GM21619 (cell line): ENCODE data around the gene MICAL2.

Experiments used
- ATAC-seq: cut with Tn5 transposase; IDR thresholded peaks from one replicate; pipeline ENCODE4 v1.9.1; 2021; ENCODE audit not compliant: unreplicated experiment

Gene MICAL2

GRCh38 chr11:12278766-12279671 lies 168.6 kb downstream of the MICAL2 start:
- no peak for ATAC-seq

- ATAC-seq, result no peak
Observed at GRCh38 chr11:12279672-12280108, 169.3 kb downstream of the MICAL2 start.

GRCh38 chr11:12280199-12280837 lies 169.9 kb downstream of the MICAL2 start:
- ATAC-seq, result no peak

GRCh38 chr11:12280838-12281565 lies 170.6 kb downstream of the MICAL2 start:
- ATAC-seq, result no peak

GRCh38 chr11:12281571-12282478 lies 171.4 kb downstream of the MICAL2 start:
- no peak for ATAC-seq

GRCh38 chr11:12282676-12283075 lies 172.3 kb downstream of the MICAL2 start:
- no peak for ATAC-seq

- no peak for ATAC-seq
Observed at GRCh38 chr11:12284316-12285050, 174.1 kb downstream of the MICAL2 start.

GRCh38 chr11:12285106-12285505 lies 174.7 kb downstream of the MICAL2 start:
- no peak for ATAC-seq

- no peak for ATAC-seq
Observed at GRCh38 chr11:12285811-12286222, 175.4 kb downstream of the MICAL2 start.

- no peak for ATAC-seq
Observed at GRCh38 chr11:12286606-12287005, 176.2 kb downstream of the MICAL2 start.

GRCh38 chr11:12287009-12287373 lies 176.6 kb downstream of the MICAL2 start:
- ATAC-seq, result no peak

GRCh38 chr11:12287374-12288211 lies 177.2 kb downstream of the MICAL2 start:
- ATAC-seq, result no peak

- ATAC-seq, result no peak
Observed at GRCh38 chr11:12288212-12288930, 178.0 kb downstream of the MICAL2 start.

GRCh38 chr11:12288931-12289666 lies 178.7 kb downstream of the MICAL2 start:
- ATAC-seq, result no peak

- ATAC-seq, result no peak
Observed at GRCh38 chr11:12289667-12290476, 179.5 kb downstream of the MICAL2 start.

GRCh38 chr11:12290477-12290922 lies 180.1 kb downstream of the MICAL2 start:
- ATAC-seq, result no peak

GRCh38 chr11:12291313-12291712 lies 180.9 kb downstream of the MICAL2 start:
- no peak for ATAC-seq
